Measurements from ENCODE around the gene KRTAP2-3. TPM values are rescaled to one million over a fixed set of nuclear protein-coding genes. Genes with fewer than 3 reads are reported as not detected.
"Not testable (repeated sequence)": the region's sequence is repeated elsewhere in the genome, so short reads cannot be mapped to it uniquely, and the experiment has no call there.

Gene KRTAP2-3
- total RNA-seq, 1 donor from 2014 or later = not detected

DNA sequence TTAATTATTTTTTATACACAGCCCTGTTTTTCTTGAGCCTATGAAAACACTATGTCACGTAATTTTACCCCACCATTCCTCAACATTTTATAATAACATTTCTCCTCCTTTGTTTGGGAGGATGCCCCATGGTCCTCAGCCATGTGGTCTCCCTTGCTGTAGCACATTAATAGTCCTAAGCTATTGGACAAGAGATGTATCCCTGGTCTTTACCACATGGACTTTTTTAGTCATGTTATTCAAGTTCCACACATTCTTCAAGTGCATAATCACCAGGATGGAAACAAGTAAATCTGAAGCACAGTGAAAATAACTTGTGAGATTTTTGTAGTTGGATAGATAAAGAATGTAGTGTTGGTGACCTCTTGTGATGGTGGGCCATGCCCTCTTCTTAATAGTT, 2.0 kb upstream of the KRTAP2-3 start:
- peak overlapping the region; percentile 30 for H3K27ac ChIP-seq
- H3K4me3 ChIP-seq = no peak overlapping the region
- H3K9me3 ChIP-seq = no peaks in the 10 kb centered on the region
- DNase-seq (ENCODE audit: extremely low spot score in 2 of 2) = no peak
- H3K36me3 ChIP-seq = no peaks in the 10 kb centered on the region
- H3K27me3 ChIP-seq = no peaks in the 10 kb centered on the region
- H3K4me1 ChIP-seq = peaks cover 22% of the 10 kb centered on the region
- intact Hi-C loops (cut with DNase I) = no loop called here
- no peak for TF ChIP-seq POLR2A (IDR thresholded peaks at IDR 0.05)
- TF ChIP-seq POLR2AphosphoS5 (IDR thresholded peaks at IDR 0.05; ENCODE audit: insufficient read depth in 1 of 2, low read depth in 1 of 2) = no peak
- TF ChIP-seq, protein P1, sequence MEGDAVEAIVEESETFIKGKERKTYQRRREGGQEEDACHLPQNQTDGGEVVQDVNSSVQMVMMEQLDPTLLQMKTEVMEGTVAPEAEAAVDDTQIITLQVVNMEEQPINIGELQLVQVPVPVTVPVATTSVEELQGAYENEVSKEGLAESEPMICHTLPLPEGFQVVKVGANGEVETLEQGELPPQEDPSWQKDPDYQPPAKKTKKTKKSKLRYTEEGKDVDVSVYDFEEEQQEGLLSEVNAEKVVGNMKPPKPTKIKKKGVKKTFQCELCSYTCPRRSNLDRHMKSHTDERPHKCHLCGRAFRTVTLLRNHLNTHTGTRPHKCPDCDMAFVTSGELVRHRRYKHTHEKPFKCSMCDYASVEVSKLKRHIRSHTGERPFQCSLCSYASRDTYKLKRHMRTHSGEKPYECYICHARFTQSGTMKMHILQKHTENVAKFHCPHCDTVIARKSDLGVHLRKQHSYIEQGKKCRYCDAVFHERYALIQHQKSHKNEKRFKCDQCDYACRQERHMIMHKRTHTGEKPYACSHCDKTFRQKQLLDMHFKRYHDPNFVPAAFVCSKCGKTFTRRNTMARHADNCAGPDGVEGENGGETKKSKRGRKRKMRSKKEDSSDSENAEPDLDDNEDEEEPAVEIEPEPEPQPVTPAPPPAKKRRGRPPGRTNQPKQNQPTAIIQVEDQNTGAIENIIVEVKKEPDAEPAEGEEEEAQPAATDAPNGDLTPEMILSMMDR (IDR thresholded peaks at IDR 0.05) = no peak

DNA sequence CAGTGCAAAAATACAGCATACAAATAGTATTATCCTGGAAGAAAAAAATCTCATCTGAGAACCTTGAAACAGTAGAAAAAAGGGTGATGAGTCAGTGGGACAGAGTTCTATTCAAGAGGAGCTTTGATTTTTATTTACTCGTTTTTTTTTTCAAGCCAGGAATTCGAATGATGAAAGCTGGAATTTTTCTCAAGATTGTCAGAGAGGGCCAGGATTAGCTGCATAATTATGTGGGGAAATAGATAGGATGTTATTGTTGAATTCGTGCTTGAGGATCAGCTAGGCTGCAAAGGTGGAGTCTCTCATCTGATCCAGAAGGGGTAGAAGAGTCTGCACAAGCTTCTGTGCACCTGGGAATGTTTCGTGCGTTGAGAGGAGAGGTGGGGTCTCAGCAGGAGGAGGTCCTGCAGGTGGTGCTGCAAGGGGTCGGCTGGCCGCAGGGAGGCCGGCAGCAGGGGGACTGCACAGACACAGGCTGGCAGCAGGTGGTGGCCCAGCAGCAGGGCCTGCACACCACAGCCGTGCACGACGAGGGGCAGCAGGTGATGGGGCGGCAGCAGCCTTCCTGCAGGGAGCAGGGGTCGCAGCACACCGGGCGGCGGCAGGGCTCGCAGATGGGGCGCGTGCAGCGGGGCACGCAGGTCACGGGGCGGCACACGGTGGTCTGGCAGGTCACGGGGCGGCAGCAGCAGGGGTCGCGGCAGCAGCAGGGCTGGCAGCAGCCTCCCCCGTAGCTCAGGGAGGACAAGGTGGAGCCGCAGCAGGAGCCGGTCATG, 450 bp downstream of the KRTAP2-3 start:
- H3K27ac ChIP-seq; H3K9me3 ChIP-seq; intact Hi-C loops (cut with DNase I); H3K4me3 ChIP-seq; H3K36me3 ChIP-seq; DNase-seq (ENCODE audit: extremely low spot score in 2 of 2); H3K27me3 ChIP-seq: not testable (repeated sequence)
- peaks cover 22% of the 10 kb centered on the region for H3K4me1 ChIP-seq

DNA sequence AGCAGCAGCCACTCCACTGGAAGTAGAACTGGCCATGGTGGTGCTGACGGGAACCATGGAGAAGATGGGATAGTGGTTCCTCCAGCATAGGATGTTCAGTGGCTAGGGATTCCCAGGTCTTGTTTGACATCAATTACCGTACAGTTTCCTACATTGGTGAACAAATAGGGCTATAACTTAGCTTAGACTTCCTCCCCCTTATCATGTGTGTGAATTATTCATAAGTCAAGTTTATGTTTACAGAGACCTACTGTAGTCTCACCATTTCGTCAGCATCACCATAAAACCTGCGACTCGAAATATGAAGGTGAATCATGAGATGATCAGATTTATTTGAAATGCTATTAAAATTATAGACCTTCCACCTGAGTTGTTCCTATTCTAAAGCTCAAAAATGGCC, 1.2 kb downstream of the KRTAP2-3 start:
- DNase-seq (ENCODE audit: extremely low spot score in 2 of 2) = no peak
- intact Hi-C loops (cut with DNase I) = no loop called here
- Histone ChIP-seq H3K4me3 (no peak overlapping the region), H3K27ac (no peak overlapping the region), H3K36me3 (no peaks in the 10 kb centered on the region), H3K4me1 (peaks cover 22% of the 10 kb centered on the region), H3K9me3 (no peaks in the 10 kb centered on the region), H3K27me3 (no peaks in the 10 kb centered on the region)
- TF ChIP-seq, protein P1 (IDR thresholded peaks at IDR 0.05) = no peak
- TF ChIP-seq POLR2AphosphoS5 (IDR thresholded peaks at IDR 0.05; ENCODE audit: insufficient read depth in 1 of 2, low read depth in 1 of 2) = no peak
- TF ChIP-seq POLR2A (IDR thresholded peaks at IDR 0.05) = no peak

DNA sequence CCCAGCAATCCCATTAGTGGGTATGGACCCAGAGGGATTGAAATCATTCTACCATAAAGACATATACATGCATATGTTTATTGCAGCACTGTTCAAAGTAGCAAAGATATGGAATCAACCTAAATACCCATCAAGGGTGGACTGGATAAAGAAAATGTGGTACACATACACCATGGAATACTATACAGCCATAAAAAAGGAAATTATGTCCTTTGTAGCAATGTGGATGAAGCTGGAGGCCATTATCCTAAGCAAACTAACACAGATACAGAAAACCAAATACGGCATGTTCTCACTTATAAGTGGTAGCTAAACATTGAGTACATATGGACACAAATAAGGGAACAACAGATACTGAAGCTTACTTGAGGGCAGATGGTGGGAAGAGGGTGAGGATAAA, 2.4 kb downstream of the KRTAP2-3 start:
- Histone ChIP-seq H3K27me3 (no peaks in the 10 kb centered on the region), H3K27ac (no peak overlapping the region), H3K4me1 (peaks cover 20% of the 10 kb centered on the region), H3K4me3 (no peak overlapping the region), H3K36me3 (no peaks in the 10 kb centered on the region), H3K9me3 (no peaks in the 10 kb centered on the region)
- TF ChIP-seq POLR2A (IDR thresholded peaks at IDR 0.05) (no peak), POLR2AphosphoS5 (IDR thresholded peaks at IDR 0.05; ENCODE audit: insufficient read depth in 1 of 2, low read depth in 1 of 2) (no peak)
- TF ChIP-seq, protein P1 (IDR thresholded peaks at IDR 0.05) = no peak
- no peak for DNase-seq (ENCODE audit: extremely low spot score in 2 of 2)
- intact Hi-C loops (cut with DNase I) = no loop called here

DNA sequence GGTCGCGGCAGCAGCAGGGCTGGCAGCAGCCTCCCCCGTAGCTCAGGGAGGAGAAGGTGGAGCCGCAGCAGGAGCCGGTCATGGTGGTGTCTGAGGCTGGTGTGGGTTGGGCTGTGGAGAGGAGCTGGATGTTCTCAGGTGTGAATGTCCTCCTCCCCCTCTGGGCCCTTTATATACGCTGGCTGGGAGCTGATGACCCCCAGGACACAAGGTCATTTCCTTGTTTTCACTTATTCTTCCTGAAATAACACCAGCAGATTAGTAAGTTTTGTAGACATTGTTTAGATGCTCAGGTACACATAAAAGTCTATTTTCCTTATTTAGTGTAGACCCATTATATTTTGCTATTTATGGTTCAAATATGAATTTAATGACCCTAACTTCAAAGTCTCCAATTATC, 4.8 kb downstream of the KRTAP2-3 start, which contains the start of gene KRTAP2-2:
Gene KRTAP2-2 (minus strand): TSS at position 101 of the 400 bp plus-strand sequence. CDS start 19 bp downstream, at position 82.
- H3K27me3 ChIP-seq; H3K4me3 ChIP-seq; intact Hi-C loops (cut with DNase I); H3K27ac ChIP-seq; H3K4me1 ChIP-seq; DNase-seq (ENCODE audit: extremely low spot score in 2 of 2); H3K9me3 ChIP-seq; H3K36me3 ChIP-seq: not testable (repeated sequence)

DNA sequence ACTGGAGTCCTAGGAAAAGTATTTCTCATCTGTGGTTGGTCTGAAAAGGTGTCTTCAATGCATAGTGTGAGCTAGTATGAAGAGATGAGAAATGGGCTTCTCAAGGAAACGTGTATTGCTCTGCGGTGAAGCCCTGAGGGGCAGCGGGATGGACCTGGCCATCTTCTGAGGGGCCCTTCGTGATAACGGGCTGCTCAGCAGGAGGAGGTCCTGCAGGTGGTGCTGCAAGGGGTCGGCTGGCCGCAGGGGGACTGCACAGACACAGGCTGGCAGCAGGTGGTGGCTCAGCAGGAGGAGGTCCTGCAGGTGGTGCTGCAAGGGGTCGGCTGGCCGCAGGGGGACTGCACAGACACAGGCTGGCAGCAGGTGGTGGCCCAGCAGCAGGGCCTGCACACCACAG, 5.4 kb downstream of the KRTAP2-3 start:
- H3K4me3 ChIP-seq; intact Hi-C loops (cut with DNase I); H3K27me3 ChIP-seq; H3K9me3 ChIP-seq; DNase-seq (ENCODE audit: extremely low spot score in 2 of 2); H3K36me3 ChIP-seq; H3K4me1 ChIP-seq; H3K27ac ChIP-seq: not testable (repeated sequence)
